ENCODE results near the gene TSHZ2.

TSHZ2 gene

GRCh38 chr20:53379014-53379832 lies 407.1 kb downstream of the TSHZ2 start:
- DNase-seq (ENCODE audit: low read depth in 2 of 2): no peak
- H3K4me3 ChIP-seq (replicated peaks in 1 of 2; ENCODE audit: low read depth in 2 of 2, low read length in 2 of 2): no peak overlapping the region
- TF ChIP-seq CTCF (IDR thresholded peaks at IDR 0.05; ENCODE audit: low read depth, low read length): no peak

- no peak overlapping the region for H3K4me3 ChIP-seq (replicated peaks in 1 of 2; ENCODE audit: low read depth in 2 of 2, low read length in 2 of 2)
- DNase-seq (ENCODE audit: low read depth in 2 of 2): no peak
- TF ChIP-seq CTCF (IDR thresholded peaks at IDR 0.05; ENCODE audit: low read depth, low read length): no peak
Measured at GRCh38 chr20:53379833-53380120, 407.6 kb downstream of the TSHZ2 start.

GRCh38 chr20:53381568-53382262 lies 409.6 kb downstream of the TSHZ2 start:
- H3K4me3 ChIP-seq (replicated peaks in 1 of 2; ENCODE audit: low read depth in 2 of 2, low read length in 2 of 2): no peak overlapping the region
- no peak for DNase-seq (ENCODE audit: low read depth in 2 of 2)
- no peak for TF ChIP-seq CTCF (IDR thresholded peaks at IDR 0.05; ENCODE audit: low read depth, low read length)

DNA sequence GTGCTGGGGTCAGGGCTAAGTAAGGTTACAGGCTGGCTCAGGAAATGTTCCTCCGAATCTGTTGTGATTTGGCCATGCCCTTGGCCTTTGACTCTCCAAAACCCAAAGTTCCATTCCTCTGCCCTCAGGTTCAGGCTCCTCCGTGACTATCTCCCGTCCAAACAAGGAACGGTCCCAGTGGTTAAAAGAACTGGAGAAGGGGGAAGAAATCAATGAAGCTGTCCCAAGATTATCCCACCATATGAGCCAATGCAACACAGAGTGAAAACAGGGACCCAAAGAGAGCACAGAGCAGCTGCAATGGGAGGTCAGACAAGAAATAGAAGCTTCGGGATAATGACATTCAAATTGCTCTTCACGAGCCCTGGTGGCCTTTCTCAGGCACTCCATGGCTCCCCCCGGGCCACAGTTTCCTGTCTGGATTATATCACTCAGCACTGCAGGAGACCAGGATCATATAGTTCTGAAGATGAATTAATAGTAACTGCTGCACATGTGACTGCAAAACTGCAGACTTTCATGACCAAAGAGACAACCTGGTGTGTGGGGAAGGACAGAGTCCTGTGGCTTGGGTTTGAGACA lies 410.2 kb downstream of the TSHZ2 start:
- no peak for TF ChIP-seq CTCF (IDR thresholded peaks at IDR 0.05; ENCODE audit: low read depth, low read length)
- DNase-seq (ENCODE audit: low read depth in 2 of 2): no peak
- no peak overlapping the region for H3K4me3 ChIP-seq (replicated peaks in 1 of 2; ENCODE audit: low read depth in 2 of 2, low read length in 2 of 2)

DNA sequence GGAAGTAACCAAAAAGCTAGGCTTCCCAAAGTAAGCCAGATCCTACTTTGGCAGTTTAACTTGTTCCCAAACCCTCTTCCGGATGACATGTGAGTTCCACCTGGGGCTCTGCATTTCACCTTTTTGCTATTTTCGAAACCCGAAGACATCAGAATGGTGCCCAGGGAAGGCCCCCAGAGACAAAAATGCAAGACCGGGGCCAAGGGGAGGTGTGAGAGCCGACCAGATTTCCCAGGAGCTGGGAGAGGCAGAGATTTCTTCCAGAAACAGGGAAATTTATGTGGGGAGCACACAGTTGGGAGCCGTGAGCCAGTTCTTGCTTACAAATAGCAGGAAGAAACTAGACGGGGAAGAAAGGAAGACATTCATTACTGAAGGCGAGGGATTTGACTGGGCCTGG lies 411.8 kb downstream of the TSHZ2 start:
- no peak overlapping the region for H3K4me3 ChIP-seq (replicated peaks in 1 of 2; ENCODE audit: low read depth in 2 of 2, low read length in 2 of 2)
- DNase-seq (ENCODE audit: low read depth in 2 of 2): no peak
- no peak for TF ChIP-seq CTCF (IDR thresholded peaks at IDR 0.05; ENCODE audit: low read depth, low read length)

- DNase-seq (ENCODE audit: low read depth in 2 of 2): no peak
- H3K4me3 ChIP-seq (replicated peaks in 1 of 2; ENCODE audit: low read depth in 2 of 2, low read length in 2 of 2): no peak overlapping the region
- TF ChIP-seq CTCF (IDR thresholded peaks at IDR 0.05; ENCODE audit: low read depth, low read length): no peak
Measured at GRCh38 chr20:53384392-53384791, 412.2 kb downstream of the TSHZ2 start.

Measured in cardiac fibroblast (primary cell).